ENCODE data around the gene MYO3B. TPM values are rescaled to one million over a fixed set of nuclear protein-coding genes. Genes with fewer than 3 reads are reported as not detected.

Gene MYO3B
- total and polyA plus RNA-seq, 2 of the 8 experiments (the other 6 are each of a cell fraction or from before 2014, with no cell fraction given), result 0.17 to 0.19 TPM

DNA sequence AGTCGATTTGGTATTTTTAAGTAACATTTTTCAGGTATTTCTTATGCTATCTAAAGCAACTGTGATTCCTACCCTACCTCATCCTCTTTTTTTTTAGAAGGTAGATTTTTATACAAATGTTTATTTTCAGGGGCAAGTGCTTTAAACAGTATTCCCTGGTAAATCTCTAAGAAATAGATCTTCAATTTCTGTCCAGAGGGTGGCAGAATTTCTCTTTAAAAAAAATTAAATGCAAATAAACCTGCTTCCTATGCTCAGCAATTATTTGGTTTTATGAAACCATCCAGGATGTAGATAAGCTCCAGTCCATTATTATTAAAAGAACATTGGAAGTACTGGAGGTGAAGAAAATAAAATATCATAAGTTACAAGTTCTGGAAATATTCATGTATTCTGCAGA is 191.9 kb downstream of the MYO3B start (continued):
- TF ChIP-seq RXRA (IDR thresholded peaks at IDR 0.05; ENCODE audit: insufficient read depth, low read depth, low read length) (no peak), RBBP5 (IDR thresholded peaks at IDR 0.05; ENCODE audit: borderline replicate concordance, low read depth, low read length) (no peak), POU5F1 (IDR thresholded peaks at IDR 0.05; ENCODE audit: low read depth, low read length) (no peak), BACH1 (IDR thresholded peaks at IDR 0.05; ENCODE audit: low read length) (no peak)
